NCI-H1694 (cell line): ENCODE measurements around the gene TRPM4.
"Not testable (repeated sequence)": the region's sequence is repeated elsewhere in the genome, so short reads cannot be mapped to it uniquely, and the experiment has no call there.

Experiments used
- DNase-seq: peaks from one replicate; lab custom pipeline; 2025; lab: John Stamatoyannopoulos, UW

TRPM4 gene

DNA sequence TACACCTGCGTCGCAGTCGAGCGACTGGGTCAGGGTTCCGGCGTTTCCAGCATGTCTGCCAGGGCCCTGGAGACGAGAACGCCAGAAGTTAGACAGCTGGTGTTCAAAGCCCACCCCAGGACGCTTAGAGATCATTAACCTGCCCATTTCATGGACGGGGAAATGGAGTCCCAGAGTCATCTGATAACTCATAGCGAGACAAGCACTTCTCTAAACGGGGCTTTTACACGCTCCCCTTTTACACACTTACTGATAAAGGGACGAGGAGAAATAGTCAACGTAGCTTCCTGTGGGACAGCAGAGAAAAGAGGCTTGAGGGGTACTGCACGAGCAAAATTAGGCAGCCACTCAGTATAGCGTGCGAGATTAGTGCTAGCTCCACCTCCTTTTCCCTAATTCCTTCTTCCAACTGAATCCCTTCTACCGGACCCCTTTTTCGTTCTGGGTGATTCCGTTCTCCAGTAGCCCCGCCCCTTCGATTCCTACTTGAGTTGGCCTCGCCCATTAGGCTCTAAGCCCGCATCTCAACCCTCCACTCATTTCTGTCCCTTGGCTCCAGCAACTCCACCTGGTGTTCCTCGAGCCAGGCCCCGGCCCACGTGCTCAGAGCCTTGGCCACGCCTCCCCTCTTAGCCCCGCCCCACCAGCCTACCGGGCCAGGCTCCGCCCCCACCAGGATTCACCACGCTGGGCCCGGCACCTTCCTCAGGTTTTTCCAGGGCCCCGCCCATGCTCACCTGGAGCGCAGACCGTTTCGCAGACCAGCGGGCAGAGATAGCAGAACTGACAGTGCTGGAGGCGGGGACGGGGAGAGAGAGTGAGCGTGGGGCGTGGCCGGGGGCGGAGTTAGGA, 6.1 kb upstream of the TRPM4 start:
- no peak for DNase-seq

DNA sequence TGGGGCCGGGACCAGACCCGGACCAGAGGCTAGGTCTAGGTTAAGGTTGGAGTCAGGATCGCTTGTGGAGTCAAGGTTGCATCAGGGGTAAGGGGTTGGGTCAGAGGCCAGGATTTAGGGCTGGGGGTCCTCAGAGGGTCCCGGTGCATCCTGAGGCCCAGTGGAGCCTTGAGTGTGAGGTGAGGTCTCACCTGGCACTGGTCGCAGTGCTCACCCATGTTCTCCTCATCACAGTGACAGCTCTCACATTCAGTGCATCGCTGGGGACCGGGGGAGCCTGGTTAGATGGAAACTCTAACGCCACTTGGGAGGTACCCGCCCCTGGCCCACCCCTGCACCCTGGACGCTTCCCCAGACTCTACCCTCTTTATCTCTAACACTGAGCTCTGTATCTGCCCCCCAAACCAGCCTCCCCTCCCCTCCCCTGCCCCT, 5.5 kb upstream of the TRPM4 start:
- DNase-seq, result no peak

DNA sequence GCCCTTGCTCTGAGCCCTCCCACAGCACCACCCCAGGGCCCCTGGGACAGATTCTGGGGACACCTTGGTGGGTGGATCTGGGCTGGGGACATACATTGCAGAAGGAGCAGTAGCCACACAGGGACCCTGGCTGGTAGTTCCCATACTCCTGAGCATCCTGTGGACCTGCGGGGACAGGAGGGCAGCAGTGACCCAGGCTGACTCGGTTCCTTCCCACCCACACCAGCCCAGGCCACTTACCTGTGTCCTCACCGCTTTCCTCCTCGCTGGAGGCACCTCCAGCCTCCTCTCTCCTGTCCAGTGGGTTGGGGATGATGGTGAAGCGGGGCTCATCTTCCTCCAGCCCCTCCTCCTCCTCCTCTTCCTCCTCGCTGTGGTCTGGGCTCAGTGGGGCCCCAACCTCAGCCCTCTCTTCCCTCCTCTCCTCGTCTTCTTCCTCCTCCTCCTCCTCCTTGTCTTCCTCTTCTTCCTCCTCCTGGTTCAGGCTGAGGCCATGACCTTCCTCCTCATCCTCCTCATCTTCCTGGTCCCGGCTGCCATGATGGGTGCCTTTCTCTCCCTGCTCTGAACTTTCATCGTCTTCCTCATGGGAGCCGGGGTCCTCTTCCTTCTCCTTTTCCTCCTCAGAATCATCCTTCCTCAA, 4.3 kb upstream of the TRPM4 start:
- no peak for DNase-seq

DNA sequence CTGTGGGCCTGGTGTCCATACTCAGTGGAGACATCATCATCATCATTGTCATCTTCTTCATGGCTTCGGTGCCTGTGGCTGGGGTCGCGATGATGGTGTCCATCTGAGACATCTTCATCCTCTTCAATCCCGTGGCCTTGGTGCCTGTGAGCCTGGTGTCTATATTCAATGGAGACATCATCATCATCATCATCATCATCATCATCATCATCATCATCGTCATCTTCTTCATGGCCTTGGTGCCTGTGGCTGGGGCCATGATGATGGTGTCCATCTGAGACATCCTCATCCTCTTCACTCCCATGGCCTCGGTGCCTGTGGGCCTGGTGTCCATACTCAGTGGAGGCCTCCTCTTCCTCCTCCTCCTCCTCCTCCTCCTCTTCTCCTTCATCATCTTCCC, 3.3 kb upstream of the TRPM4 start:
- DNase-seq, result no peak

DNA sequence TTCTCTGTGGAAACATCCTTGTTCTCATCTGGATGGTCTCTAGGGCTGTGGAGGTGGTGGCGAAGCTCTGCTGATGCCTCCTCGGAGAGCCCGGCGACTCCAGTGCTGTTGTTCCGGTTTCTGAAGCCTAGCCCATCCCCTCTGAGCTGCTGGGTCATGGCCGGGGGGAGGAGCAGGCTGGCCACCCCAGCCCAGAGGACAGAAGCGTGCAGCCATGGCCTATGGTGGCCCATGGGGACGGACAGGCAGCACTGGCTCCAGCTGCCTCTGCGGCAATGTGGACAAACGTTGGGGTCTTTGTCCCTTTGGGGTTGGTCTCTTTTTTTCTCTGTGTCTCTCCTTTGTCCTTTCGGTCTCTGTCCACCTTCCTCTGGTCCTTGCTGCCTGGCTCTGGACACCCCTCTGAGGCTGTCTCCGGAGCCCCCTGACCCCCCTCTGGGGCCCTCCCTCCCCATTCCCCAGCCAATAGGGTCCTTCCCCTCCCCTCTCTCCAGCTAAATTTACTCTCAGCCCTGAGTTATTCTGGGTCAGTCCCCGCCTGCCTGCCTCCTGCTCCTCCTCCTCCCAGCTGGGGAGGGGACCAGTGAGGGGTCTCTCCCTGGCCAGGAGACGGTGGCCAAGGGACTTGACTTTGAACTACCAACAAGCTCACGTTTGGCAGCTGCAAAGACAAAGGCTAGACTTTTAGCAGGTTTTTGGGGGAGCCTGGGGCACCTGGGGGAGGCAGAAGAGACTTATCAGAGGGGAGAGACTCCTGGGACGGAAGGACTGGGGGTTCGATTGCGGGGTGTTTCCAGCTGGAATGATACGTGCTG, 2.4 kb upstream of the TRPM4 start, which contains the start of gene HRC:
HRC (minus strand) TSS at position 392 of the 815 bp plus-strand sequence; CDS start at position 233, 159 bp downstream.
- DNase-seq, result no peak

DNA sequence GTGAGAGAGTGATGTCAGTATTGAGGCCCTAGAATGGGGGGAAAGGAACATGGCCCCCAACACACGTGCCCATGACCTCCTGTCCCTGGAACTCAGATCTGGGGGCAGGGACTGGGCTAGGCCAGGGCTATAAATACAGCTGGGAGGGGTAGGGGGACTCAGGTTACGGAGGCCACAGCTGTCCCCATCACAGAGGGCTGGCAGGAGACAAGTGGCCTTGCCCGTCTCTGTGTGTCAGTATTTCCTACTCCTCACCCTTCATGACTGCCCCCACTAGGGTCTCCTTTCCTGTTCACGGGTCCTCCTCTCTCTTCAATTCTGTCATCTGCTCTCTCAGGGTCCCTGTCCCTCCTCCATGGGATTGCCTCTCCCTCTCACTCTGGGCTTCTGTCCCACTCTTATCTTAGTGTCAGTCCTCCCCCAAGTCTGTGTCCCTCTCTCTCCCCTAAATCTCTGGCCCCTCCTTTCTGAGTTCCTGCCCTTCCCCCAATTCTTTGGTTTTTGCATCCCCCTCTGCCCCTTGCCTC, 1.7 kb upstream of the TRPM4 start:
- no peak for DNase-seq

DNA sequence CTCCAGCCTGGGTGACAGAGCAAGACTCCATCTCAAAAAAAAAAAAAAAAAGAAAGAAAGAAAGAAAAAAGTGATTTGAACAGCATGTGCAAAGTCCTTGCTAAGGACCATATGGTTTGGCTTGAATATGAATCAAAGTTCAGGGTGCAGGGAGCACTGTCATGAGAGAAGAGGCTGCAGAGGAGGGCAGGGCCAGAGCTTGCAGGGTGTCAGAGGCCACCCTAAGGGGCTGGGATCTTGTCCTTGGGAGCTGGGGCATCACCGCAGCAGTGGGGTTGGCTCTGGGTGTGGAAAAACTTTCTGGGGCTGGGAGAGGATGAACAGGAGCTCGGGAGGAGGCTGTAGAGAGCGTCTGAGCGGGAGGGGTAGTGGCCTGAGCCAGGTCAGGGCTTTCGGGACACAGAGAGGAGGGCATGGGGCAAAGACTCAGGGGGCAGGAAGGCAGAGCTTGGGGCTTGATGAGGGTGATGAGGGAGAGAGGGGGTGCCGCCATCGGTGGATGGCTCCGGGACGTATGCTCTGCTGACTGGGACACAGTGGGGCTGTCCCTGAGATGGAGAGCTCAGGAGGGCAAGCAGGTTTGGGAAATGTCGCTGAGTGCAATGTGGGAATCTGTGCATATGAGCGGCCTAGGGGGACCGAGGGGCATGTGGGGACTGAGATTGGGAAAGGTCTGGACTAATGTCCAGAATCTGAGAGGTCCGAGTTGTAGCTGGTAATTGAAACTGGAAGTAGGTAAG, 3.0 kb downstream of the TRPM4 start:
- no peak for DNase-seq

DNA sequence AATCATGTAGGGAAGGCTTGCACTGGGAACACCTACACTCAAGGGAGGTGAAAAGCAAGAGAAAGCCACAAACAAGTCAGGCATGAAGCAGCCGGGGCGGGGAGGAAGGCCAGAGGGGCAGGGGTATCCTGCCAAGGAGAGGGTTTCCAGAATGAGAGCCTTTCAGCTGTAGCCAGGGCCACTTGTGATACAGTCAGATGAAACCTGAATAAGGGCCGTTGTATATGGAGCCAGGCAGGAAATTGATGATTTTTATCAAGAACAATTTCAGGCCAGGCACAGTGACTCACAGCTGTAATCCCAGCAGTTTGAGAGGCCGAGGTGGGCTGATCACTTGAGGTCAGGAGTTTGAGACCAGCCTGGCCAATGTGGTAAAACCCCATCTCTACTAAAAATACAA, 4.4 kb downstream of the TRPM4 start:
- no peak for DNase-seq

DNA sequence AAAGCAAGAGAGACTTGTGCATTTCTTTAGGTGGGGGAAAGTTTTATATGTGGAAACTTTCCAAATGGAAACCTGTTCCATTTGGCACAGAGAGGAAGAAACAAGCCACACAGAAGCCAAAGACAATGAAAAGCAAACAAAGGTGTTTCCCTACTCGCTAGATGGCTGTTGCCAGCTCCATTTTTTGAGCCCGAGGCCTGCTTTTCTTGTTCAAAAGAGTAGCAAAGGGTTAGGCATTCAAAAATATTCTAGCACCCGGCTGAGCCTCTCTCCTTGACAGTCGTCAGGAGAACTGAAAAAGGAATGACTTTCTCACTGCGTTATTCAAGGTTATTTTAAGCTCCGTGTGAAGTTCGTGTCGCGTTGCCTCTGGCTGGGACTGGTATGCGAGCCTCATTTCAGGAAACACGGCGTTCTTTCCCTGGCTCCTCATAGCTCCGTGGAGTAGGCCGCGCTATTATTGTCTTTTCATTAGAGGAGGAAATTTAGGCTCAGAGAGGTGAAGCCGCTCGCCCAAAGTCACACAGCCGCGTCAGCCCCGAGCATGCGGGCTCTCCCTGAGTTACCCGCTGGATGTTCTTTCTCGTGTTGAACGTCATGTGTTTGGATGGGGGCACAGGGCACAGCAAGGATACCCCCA, 7.6 kb downstream of the TRPM4 start:
- DNase-seq, result no peak

DNA sequence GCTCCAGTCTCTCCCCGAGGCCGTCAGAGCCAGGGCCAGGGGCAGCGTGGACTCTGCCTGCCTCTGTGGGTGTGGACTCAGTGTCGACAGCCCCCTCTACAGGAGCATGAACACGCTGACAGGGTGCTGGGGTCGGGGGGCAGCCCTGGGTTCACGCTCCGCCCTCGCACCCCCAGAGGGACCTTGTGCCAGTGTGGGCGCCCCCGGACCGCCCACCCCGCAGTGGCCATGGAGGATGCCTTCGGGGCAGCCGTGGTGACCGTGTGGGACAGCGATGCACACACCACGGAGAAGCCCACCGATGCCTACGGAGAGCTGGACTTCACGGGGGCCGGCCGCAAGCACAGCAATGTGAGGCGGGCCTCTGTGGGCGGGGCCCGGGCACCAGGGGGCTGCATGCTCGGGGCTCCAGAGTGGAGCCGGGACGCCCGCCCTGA, 8.3 kb downstream of the TRPM4 start:
- no peak for DNase-seq

DNA sequence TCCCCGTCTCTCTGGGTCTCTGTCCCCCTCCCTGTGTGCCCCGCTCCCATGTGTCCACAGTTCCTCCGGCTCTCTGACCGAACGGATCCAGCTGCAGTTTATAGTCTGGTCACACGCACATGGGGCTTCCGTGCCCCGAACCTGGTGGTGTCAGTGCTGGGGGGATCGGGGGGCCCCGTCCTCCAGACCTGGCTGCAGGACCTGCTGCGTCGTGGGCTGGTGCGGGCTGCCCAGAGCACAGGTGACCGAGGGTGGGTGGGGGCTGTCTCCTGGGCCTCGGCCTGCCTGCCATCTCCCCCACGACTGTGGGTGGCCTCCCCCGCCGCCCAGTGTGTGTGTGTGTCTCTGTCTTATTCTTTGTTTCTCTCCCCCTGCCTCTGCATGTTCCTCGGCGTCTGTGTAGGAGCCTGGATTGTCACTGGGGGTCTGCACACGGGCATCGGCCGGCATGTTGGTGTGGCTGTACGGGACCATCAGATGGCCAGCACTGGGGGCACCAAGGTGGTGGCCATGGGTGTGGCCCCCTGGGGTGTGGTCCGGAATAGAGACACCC, 10.3 kb downstream of the TRPM4 start:
- DNase-seq, result no peak

DNA sequence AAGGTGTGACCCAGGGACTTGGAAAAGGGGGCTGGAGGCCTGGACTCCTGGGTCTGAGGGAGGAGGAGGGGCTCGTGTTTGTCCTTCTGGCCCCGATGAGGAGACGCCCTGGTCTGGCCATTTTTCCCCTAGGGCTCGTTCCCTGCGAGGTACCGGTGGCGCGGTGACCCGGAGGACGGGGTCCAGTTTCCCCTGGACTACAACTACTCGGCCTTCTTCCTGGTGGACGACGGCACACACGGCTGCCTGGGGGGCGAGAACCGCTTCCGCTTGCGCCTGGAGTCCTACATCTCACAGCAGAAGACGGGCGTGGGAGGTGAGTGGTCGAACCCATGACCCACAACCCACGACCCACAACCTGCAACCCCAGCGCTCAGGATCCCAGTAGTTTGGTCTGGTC, 10.8 kb downstream of the TRPM4 start:
- DNase-seq, result no peak

DNA sequence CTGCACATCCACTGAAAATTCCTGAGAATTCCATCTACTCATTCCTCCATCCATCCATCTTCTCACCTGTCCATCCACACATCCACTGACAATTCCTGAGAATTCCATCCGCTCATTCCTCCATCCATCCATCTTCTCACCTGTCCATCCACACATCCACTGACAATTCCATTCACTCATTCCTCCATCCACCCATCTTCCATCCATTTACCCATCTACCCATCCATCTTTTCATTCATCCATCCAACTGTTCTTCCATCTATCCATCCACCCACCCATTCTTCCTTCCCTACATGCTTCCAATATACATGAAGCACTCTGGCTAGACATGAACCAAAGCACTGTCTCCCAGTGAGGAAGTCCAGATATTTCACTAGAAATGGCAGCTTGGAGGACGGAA, 15.6 kb downstream of the TRPM4 start:
- no peak for DNase-seq

DNA sequence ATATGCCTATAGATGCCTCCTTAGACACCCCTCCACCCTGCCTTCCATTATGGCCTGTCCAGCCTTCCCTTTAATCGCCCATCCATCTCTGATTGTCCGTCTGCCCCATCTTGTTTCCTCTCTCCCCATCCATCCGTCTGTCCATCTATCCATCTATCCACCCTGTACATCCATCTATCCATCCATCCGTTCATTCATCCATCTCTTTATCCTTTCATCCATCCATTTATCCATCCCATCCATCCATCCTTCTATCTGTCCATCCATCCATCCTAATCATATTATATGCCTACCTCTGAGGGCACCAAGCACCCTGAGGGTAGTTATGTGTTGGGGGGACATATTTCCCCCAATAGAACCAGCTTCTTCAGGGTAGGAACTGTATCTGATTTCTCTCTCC, 23.1 kb downstream of the TRPM4 start:
- DNase-seq, result no peak

DNA sequence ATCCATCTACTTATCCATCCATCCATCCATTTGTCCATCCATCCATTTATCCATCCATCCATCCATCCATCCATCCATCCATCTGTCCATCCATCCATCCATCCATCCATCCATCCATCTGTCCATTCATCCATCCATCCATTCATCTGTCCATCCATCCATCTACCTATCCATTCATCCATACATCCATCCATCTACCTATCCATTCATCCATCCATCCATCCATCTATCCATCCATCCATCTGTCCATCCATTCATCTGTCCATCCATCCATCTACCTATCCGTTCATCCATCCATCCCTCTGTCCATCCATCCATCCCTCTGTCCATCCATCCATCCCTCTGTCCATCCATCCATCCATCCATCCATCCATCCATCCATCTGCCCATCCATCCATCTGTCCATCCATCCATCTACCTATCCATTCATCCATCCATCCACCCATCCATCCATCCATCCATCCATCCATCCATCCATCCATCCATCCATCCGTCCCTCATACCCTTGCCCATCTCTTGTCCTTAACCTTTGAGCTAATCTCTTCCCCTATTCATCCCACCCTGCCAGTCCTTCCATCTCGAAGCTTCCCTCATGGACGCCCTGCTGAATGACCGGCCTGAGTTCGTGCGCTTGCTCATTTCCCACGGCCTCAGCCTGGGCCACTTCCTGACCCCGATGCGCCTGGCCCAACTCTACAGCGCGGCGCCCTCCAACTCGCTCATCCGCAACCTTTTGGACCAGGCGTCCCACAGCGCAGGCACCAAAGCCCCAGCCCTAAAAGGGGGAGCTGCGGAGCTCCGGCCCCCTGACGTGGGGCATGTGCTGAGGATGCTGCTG, 24.6 kb downstream of the TRPM4 start:
- DNase-seq, result not testable (repeated sequence)

DNA sequence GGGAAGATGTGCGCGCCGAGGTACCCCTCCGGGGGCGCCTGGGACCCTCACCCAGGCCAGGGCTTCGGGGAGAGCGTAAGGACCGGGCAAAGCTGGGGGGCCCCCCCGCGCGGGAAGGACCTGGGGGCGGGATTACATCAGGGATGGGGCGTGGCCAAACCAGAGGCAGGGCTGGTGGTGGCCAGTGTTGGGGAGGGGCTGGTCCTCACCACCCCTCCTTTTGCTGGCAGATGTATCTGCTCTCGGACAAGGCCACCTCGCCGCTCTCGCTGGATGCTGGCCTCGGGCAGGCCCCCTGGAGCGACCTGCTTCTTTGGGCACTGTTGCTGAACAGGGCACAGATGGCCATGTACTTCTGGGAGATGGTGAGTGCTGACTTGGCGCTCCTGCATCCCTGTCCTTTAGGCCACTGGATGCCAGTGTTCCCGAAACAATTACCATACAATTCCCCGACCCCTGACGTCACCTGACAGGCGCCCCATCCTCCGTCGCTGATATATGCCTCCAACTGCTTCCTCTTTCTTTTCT, 25.3 kb downstream of the TRPM4 start:
- DNase-seq, result no peak

DNA sequence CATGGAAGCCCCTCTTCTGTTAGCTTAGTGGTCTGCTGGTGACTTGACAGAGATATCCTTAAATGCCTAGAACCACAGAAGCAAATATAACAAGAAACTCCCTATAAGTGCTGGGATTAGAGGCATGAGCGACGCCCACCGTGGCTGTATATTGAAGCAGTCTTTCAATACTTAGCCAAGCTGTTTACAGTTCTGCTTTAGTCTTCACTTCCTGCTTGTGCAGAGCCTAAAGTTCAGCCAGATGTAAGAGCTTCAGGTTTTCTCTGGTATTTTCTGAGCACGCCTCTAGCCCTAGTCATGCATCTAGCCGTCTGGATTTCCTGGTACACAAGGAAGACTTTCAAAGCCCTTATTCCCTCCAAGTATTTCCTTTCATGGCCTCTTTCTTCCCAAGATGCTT, 28.5 kb downstream of the TRPM4 start:
- DNase-seq, result no peak

DNA sequence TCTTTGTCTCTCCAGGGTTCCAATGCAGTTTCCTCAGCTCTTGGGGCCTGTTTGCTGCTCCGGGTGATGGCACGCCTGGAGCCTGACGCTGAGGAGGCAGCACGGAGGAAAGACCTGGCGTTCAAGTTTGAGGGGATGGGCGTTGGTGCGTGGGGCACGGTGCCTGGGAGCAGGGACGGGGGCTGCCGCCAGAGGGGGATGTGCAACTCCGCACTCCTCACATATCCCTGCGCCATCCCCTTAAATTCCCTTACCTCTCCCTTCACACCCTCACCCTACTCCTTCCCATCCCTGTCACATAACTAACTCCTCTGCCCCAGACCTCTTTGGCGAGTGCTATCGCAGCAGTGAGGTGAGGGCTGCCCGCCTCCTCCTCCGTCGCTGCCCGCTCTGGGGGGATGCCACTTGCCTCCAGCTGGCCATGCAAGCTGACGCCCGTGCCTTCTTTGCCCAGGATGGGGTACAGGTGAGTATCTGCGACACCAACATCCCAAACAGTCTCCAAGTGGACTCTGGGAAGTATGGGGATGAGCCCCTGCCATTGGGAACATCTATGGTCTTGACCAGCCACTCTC, 31.1 kb downstream of the TRPM4 start:
- no peak for DNase-seq

DNA sequence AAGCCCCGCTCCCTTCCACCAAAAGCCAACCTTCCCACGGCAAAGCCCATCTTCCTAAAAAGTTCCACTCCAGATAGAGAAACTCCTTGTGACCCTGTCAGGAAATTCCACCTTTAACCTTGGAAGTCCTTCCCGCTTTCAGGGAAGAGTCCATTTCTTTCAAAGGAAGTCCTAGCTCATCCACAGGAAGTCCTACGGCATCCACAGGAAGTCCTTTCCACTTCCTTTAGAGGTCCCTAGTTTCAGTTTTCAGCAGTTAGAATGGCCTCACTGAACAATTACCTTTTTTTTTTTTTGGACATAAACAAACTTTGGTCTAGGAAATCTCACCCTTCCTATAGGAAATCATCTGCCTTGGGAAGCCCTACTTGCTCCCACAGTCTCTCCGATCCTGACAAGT, 31.7 kb downstream of the TRPM4 start:
- no peak for DNase-seq
